G401.6 (cell line): ENCODE data around the gene CDC6.
A peak's percentile ranks its signal among the peaks of the same experiment; 100 is the strongest.
"Not testable (repeated sequence)": the region's sequence is repeated elsewhere in the genome, so short reads cannot be mapped to it uniquely, and the experiment has no call there.

Source experiments
- FAIRE-seq: peaks from 2 replicates; lab custom pipeline; 2012; peaks lifted over from hg19 to GRCh38; lab: Jason Lieb, UNC

Gene CDC6

DNA sequence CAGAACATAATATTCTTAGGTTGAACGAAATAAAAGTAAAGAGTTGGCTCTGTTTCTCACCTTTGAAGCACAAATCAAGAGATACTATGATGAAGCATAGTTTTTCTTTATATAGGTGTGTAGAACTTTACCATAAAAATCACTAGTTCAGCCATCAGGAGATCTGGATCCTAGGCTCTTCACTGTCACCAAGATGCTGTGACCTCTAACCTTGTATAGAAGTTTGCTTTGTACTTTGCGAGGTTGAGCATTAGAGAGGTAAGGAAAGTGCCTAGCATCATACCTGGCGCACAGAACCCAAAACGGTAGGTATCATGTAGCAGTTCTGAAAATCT, 553 bp upstream of the CDC6 start:
- no peak for FAIRE-seq

DNA sequence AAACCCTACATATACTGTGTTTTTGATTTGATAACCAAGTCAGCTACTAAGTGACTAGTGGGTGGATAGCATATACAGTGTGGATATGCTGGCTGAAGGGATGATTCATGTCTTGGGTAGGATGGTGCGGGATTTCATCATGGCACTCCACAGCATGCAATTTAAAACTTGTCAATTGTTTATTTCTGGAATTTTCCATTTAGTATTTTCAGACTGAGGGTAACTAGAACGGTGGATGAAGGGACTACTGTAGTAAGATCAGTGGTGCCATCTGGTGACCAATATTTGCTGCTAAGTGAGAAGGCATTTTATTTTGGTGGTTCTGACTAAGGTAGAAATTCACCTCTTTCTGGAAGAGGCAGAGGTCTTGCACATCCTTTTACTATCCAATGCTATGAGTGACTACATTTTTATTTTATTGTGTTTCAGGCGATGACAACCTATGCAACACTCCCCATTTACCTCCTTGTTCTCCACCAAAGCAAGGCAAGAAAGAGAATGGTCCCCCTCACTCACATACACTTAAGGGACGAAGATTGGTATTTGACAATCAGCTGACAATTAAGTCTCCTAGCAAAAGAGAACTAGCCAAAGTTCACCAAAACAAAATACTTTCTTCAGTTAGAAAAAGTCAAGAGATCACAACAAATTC, 3.1 kb downstream of the CDC6 start:
- FAIRE-seq = peak; percentile 81

DNA sequence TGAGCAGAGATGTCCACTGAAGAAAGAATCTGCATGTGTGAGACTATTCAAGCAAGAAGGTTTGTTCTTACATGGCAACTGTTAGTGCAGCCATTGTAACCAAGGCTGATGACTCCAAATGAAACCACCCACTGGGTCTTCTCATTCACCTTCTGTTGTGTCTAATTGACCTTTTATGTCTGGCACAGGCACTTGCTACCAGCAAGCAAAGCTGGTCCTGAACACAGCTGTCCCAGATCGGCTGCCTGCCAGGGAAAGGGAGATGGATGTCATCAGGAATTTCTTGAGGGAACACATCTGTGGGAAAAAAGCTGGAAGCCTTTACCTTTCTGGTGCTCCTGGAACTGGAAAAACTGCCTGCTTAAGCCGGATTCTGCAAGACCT, 3.6 kb downstream of the CDC6 start:
- FAIRE-seq = no peak

GRCh38 chr17:40293363-40293762, 5.7 kb downstream of the CDC6 start:
- FAIRE-seq = no peak

GRCh38 chr17:40295488-40296436, 8.1 kb downstream of the CDC6 start:
- FAIRE-seq = no peak

- FAIRE-seq = no peak
Observed at GRCh38 chr17:40297511-40297910, 9.8 kb downstream of the CDC6 start.

DNA sequence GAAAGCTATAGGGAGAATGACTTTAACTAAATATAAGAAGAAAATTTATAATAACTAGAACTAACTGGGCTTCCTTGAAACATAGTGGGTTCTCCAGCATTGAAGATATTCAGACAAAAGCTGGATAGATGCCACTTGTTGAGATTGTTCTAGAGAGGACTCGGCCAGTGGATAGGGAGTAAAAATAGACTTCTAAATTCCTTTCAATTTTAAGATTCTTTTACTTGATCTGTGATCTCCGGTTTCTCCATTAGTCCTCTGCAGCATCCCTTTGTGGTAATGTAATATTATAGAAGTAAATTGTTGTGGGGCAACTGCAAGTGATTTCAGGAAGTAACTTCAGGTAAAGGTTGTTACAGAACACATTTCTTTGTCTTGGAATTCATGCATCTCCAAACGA, 11.0 kb downstream of the CDC6 start:
- no peak for FAIRE-seq

- FAIRE-seq = not testable (repeated sequence)
Observed at GRCh38 chr17:40299159-40299757, 11.6 kb downstream of the CDC6 start.

GRCh38 chr17:40301315-40301714, 13.6 kb downstream of the CDC6 start:
- FAIRE-seq = no peak

GRCh38 chr17:40303009-40303657, 15.5 kb downstream of the CDC6 start:
- FAIRE-seq = peak; percentile 77

- FAIRE-seq = no peak
Observed at GRCh38 chr17:40303708-40304551, 16.3 kb downstream of the CDC6 start.

- not testable (repeated sequence) for FAIRE-seq
Observed at GRCh38 chr17:40304552-40304863, 16.8 kb downstream of the CDC6 start.

- FAIRE-seq = not testable (repeated sequence)
Observed at GRCh38 chr17:40304866-40305265, 17.2 kb downstream of the CDC6 start.

DNA sequence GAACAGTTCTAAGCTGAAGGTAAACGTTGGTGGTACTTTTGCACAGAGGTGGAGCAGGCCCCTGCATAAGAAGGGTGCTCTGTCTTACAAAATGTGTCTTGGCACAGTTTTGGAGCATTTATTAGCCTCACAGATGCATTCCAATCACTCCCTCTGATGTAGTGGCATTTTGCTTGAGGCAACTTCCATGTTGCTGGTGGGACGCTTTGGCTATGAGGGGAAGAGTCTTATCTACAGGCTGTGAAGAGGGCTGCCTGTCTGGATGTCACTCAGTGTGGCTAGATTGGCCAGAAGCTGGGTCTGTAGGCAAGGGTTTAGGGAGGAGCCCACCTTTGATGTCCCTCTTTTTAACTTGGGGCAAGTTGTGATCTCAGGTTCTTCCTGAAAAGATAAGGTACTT, 18.7 kb downstream of the CDC6 start:
- FAIRE-seq = no peak

DNA sequence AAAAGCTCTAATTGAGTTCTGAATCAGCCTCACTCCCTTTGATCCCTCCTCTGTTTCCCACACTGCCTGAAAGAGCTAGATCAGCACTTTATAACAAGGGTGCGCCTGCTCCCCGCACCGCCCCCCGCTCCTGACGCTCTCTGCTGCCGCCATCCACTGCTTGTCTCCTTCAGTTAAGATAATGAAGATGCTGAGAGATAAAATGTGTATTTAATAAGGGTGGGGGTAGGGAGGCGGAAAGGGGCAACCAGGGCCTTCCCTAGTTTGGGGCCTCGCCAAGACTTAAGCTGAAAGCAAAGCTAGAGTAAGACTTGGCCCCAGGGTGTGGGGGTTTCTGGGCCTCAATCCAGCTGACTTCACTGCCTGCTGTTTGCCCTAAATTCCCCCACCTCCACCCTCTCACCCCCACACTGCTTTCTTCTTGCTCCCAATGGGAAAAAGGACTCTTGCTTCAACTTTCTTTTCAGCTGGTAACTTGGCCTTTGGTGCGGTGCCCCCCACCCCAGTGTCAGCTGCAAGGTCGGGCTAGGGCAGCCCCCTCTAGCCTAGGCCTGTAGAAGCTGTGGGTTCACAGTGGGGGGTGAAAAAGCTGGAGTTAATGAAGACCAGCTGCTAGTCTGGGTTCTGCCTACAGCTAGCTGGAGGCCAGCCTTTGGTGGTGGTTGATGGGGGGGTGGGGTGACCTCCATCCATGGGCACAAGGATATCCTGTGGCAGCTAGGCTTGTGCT, 19.5 kb downstream of the CDC6 start:
- FAIRE-seq = no peak

DNA sequence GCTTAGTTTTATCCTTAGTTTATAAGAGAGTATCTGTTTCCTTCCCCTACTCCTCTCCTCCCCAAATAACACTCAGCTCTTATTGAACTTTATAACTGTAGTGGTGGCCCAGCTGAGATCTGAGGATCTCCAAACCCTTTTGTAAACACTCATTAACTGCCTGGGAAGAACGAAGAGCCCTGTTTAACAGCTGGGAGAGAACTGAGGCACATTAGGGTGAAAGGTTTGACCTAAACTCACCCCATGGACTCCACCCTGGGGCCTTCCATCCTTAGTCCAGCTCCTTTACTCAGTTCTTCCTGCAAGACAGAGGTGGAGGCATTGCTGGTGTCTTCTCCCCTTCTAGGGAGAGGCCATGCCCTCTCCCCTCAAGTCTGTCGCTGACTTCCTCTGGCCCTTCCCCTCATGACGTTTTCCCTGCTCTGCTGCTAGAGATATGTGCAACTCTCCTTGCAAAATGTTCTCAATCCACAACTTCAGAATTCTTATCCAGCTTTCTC, 20.1 kb downstream of the CDC6 start:
- no peak for FAIRE-seq

DNA sequence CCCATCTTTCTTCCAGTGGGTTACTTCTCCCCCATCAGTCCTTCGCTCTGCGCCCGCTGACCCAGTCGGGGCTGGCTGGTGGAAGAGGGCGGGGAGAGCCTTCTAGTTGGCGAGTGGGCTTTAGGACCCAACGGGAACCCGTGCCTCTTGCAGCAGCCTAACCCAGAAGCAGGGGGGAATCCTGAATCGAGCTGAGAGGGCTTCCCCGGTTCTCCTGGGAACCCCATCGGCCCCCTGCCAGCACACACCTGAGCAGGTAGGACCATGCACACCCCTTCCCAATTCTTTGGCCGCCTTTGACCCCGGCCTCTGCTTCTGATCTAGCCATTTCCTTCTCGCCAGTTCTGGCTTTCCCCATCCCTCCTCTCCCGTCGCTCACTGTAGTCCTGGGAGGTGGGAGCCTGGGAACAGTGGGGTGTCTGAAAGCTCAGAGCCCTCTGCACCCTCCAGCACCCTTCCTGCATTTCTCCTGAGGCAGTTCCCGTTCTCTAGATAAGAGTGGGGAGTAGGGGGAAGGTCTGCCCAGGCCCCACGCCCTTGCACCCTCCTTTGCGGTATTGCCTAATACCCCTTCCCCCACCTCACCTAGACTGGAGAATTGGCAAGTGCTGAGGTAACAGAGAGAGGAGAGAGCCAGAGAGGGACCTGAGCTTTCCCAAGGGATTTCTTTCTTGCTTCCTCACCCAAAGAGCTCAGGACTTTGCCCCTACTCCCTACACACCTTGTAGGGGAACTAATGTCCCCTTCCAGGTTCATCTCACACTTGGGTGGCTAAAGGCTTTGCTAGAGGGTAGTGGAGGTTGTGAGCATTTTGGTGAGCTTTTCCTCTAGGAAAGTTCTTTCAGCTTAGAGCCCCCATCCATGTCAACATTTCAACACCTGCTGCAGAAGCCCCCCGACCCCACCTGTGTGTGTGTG, 21.6 kb downstream of the CDC6 start, which contains the start of gene RARA:
TSS of gene RARA (plus strand) at position 150 of the 918 bp plus-strand sequence. CDS start 22,039 bp downstream, outside the sequence.
- FAIRE-seq = no peak

DNA sequence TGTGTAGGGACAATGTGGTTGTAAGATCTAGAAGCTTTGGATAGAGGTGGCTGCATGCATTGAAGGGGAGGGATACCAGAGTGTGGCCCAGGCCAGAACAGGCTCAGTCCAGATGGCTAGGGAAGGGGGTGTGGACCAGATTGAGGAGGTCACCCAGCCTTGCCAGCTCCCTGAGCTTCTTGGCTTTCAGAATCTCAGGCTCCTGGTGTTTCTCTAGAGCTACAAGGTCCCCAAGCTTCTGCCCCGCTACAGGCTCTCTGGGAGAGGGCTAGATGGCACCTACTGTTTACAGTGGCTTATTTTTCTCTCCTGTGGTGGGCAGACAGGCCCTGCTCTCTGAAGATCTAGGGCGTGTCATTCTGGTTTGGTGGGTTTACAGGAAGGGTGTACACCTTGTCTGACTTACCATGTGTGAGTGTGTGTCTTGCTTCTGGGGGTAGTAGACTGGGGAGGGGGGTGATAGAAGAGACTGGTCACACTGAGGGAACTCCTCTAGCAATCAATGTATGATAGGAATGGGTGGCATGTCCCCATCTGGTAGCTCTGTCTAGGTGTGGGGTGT, 22.4 kb downstream of the CDC6 start:
- no peak for FAIRE-seq

- no peak for FAIRE-seq
Observed at GRCh38 chr17:40310882-40311391, 23.3 kb downstream of the CDC6 start.
